ENCODE results near the gene STIL.
"Not testable (repeated sequence)": the region's sequence is repeated elsewhere in the genome, so short reads cannot be mapped to it uniquely, and the experiment has no call there.

Gene STIL

GRCh38 chr1:47317841-47318240, 3.9 kb upstream of the STIL start:
- DNase-seq = no peak

- DNase-seq = peak; percentile 3
Observed at GRCh38 chr1:47309427-47309826, 4.5 kb downstream of the STIL start.

DNA sequence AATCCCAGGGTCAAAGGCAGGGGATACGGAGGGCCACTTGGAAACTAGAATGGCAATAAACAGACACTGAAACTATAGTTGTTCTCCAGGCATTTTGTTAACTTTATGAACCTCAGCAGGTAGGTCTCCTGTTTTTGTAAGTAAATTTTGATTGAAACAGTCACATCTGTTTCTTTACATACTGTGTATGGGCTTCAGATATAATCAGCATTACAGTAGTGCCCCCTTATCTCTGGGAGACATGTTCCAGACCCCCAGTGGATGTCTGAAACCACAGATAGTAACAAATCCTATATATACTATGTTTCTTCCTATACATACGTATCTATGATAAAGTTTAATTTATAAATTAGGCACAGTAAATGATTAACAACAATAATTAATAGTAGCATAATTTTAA, 11.5 kb downstream of the STIL start:
- DNase-seq = no peak

DNA sequence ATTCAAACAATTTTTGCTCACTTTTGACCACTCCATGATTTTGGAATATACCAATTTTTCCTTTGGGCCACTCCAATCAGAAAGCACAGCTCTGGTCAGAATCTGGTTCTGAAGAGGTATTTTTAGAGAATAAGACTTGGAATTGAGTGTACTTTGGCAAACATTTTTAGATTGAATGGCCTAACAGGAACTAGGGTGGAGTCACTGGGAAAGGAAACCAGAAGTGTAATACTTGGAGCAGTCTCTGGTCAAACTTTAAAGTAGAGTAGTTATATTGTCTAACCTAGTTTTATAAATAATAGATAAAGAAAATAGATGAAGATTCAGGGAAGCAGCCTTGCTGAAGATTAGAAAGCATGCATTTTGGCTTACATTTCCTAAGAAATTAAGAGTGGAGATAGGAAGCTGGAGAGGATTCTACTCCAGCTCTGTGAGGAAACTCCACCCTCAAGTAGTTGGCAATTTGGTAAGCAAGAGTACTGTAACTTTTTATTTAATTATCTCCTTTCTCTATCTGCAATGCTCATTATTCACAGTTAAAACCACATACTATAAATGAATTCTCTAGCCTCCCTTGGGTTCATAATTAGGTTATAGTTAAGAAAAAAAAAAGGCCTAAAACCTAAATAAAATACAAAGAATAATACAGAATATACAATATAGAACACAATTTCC, 15.8 kb downstream of the STIL start:
- no peak for DNase-seq

GRCh38 chr1:47295579-47295978, 18.4 kb downstream of the STIL start:
- DNase-seq = no peak

GRCh38 chr1:47294863-47295262, 19.1 kb downstream of the STIL start:
- not testable (repeated sequence) for DNase-seq

DNA sequence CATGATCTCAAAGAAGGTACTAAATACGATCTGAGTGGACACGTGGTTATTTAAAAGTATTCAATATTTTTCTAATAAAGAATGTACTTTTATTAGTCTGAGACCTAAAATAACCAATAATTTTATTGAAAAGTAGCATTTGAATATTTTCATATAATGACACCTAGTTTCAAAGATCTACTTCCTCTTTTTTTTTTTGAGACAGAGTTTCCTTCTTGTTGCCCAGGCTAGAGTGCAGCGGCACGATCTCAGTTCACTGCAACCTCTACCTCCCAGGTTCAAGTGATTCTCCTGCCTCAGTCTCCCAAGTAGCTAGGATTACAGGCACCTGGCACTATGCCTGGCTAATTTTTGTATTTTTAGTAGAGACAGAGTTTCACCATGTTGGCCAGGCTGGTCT, 25.8 kb downstream of the STIL start:
- not testable (repeated sequence) for DNase-seq

DNA sequence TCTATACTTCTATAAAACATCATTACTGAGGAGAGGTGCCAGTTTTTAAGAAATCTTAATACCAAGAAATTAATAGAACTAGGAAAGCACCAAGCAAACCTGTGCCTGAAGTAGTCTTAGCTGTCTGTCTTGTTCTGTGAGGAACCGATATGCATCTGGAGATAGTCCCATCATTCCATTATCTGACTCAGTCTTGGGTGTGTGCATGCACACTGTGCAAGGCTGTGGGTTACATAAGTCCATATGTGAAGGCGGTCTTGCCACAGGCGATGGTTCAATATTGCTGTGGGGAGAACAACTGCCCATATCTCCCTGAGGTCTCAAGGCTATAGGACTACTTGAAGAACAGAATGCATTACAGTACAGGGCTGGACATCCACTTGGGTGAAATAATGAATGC, 33.8 kb downstream of the STIL start:
- no peak for DNase-seq

DNA sequence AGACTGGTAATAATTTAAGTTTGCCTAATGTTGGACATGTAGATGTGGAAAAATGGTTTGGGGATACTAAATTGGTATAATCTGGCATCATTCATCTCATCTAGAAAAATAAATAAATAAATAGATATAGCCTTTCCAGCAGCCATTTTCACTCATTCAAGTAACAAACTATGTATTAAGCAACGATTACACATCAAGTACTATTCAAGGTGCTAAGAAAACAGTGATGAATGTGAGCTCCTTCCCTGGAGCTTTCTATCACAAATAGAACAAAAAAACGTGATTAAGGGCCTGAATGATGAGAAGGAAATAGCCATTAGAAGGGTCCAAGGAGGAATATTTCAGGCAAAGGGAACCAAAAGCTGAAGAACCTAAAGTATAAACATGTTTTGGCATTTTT, 37.1 kb downstream of the STIL start:
- no peak for DNase-seq

DNA sequence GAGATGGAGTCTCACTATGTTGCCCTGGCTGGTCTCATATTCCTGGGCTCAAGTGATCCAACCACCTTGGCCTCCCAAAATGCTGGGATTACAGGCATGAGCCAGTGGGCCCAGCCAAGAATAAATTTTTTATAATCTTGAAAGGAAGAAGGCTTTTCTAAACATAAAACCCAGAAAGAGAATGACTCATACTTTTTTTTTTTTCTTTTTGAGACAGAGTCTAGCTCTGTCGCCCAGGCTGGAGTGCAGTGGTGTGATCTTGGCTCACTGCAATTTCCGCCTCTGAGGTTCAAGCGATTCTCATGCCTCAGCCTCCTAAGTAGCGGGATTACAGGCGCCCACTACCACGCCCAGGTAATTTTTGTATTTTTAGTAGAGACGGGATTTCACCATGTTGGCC, 38.1 kb downstream of the STIL start:
- not testable (repeated sequence) for DNase-seq

DNA sequence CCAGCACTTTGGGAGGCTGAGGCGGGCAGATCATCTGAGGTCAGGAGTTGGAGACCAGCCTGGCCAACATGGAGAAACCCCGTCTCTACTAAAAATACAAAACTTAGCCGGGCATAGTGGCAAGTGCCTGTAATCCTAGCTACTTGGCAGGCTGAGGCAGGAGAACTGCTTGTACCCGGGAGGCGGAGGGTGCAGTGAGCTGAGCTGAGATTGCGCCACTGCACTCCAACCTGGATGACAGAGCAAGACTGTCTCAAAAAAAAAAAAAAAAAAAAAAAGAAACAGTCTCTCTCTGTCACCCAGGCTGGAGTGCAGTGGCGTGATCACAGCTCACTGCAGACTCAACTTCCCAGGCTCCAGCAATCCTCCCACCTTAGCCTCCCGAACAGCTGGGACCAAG, 48.4 kb downstream of the STIL start:
- DNase-seq = not testable (repeated sequence)

- peak; percentile 14 for DNase-seq
Observed at GRCh38 chr1:47262787-47263413, 51.0 kb downstream of the STIL start.

DNA sequence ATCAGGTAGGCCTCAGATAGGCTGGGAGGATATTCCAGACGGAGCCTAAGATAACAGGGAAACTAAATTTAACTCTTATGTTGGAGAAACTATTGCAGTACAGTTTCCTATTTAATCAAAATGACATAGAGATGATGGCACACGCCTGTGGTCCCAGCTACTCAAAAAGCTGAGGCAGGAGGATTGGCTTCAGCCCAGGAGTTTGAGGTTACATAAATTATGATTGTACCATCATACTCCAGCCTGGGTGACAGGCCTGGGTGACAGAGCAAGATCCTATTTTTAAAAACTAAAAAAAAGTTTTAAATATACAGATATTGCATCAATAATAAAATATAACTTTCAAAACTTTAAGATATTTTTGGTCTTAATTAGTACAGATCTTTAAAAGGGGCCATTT, 56.7 kb downstream of the STIL start:
- no peak for DNase-seq

- no peak for DNase-seq
Observed at GRCh38 chr1:47252795-47253194, 61.2 kb downstream of the STIL start.

DNA sequence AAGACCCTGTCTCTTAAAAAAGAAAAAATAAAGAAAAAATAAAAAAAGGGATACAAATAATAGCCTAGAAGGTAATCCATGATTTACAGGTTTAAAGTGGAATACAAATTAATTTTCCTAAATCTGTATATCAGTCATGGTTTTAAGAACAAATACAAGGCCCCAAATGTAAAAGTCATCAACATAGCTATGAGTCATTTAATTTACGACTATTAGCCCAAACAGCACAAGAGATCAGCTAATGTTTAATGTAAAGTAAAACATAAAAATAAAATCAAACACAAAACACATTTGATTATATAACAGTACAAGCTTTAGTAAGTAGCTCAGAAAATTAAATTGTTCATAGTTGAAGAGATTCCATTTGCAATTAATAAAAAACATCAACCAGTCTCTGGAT, 61.6 kb downstream of the STIL start:
- no peak for DNase-seq

DNA sequence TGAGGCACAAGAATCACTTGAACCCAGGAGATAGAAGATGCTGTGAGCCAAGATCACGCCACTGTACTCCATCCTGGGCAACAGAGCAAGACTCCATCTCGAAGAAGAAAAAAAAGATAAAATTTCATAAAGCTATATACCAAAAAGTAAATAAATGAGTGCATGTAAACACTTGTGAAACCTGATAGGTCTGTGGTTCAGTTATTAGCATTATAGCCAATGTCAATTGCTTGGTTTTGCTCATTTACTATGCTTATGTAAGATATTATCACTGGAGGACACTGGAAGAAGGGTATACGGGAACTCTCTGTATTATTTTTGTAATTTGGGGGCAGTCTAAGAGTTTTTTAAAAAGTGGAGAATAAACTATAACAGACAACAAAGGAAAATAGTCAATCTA, 64.2 kb downstream of the STIL start:
- DNase-seq = no peak

- no peak for DNase-seq
Observed at GRCh38 chr1:47244339-47244862, 69.5 kb downstream of the STIL start.

DNA sequence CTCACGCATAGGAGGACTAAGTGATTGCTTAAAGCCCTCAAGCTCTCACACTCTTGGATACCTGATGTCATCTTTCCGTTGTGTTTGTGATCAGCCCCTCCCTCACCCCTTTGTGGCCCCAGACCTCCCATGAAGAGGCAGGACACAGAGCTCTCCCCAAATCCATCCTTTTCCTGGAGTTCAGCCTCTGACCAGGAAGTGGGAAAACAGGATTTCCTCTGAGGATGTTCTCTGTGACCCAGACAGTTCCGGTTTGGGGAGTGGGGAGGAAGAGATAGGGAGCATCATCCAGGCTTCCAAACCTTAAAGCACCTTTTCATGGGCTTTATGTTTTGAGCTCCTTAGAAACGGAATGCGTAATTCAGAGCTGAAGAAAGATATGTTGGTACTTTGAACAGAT, 70.0 kb downstream of the STIL start:
- DNase-seq = no peak

DNA sequence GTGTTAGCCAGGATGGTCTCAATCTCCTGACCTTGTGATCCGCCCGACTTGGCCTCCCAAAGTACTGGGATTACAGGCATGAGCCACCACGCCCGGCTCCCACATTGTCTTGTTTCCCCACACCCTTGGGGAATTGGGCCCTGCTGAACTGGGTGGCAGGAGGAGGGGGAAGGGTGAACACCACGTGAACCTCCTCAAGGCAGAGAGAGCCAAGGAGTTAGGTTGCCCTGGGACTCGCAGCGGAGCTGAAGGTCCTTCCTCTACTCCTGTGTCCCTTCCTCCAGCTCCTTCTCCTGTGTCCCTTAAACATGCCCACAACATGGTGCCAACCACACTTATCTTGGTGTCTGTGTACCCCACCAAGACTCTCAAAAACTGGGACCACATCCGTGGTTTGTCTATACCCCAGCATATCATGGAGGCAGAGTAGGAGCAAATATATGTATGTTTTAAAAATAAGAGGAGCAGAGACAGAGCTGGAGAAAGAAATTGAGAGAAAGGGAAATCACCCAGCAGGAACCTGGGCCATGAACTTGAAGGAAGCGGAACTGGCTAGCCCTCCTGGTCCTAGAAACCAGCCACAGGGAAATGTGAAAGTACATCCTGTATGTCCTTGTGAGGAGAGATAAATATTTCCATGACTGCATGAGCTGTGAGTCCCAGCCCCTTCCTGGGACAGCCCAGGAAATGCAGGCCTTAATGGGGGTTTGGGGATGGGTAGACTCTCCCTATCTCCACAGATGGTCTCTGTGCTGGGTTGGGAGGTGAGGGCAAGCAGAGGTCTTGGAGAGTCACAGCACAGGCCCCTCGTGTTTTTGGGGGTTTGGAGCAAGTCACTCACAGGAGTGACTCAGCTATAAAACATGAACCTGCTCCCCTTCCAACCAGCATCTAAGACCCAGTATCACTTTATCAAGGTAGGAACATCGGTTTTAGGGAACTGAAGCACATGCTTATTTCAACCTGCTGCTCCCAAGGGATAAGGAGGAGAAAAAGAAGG, 72.5 kb downstream of the STIL start:
- no peak for DNase-seq

- DNase-seq = no peak
Observed at GRCh38 chr1:47238935-47239592, 74.9 kb downstream of the STIL start.

DNA sequence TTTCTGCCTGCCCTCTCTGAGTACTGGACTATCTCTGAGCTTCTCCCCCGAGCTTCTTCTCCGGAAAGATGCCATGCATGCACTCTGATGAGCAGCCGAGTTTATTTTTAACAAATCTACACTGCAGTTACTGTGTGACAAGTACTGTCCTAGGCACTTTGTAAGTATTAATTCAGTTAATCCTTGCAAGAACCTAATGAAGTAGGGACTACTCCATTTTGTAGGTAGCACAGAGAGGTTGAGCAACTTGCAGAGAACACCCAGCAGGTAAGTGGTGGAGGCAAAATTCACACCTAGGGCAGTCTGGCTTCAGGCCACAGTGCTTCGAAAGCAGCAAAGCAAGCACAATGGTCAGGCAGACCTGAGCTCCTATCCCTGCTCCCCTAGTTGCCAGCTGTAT, 78.1 kb downstream of the STIL start:
- DNase-seq = no peak

- DNase-seq = no peak
Observed at GRCh38 chr1:47235241-47235681, 78.7 kb downstream of the STIL start.

GRCh38 chr1:47233186-47233585, 80.8 kb downstream of the STIL start:
- DNase-seq = no peak

Measured in NCI-H1436 (cell line).